ENCODE measurements around the gene BCL2. TPM values are rescaled to one million over a fixed set of nuclear protein-coding genes. Genes with fewer than 3 reads are reported as not detected.

BCL2 gene
- total and polyA plus RNA-seq, 9 of the 15 experiments (the other 6 are each of a cell fraction or from before 2014, with no cell fraction given) = 0.10 to 1.1 (median 0.65) TPM

- Histone ChIP-seq H3K36me3 (ENCODE audit: control insufficient read depth, insufficient read depth, low read length) (no peaks in the 10 kb centered on the region), H3K79me2 (ENCODE audit: control insufficient read depth, insufficient read depth, low read length) (no peaks in the 10 kb centered on the region), H3K4me2 (ENCODE audit: insufficient read depth, low read length) (no peak overlapping the region), H3K9me1 (ENCODE audit: control insufficient read depth, insufficient read depth, low read length) (no peaks in the 10 kb centered on the region), H3K27ac (ENCODE audit: extremely low read depth, low read depth, low read length) (no peak overlapping the region), H3K27me3 (ENCODE audit: control insufficient read depth in 2 of 2, insufficient read depth in 2 of 2, low read length in 2 of 2) (peaks cover 0 to 2% of the 10 kb centered on the region in 2 experiments; a peak in 2 of 5 replicates), H3K4me1 (replicated peaks in 1 of 2; ENCODE audit: control insufficient read depth in 2 of 2, insufficient read depth in 2 of 2, low read length in 2 of 2) (no peaks in the 10 kb centered on the region), H3K4me3 (no peak overlapping the region), H2AFZ (ENCODE audit: low read depth, low read length) (peak overlapping the region; percentile 9; the same call in 1 of the 2 replicates), H3K9ac (ENCODE audit: insufficient read depth in 1 of 2, low read depth in 2 of 2, low read length in 2 of 2) (no peak overlapping the region), H4K20me1 (replicated peaks; ENCODE audit: control insufficient read depth, insufficient read depth, low read length) (no peaks in the 10 kb centered on the region), H3K9me3 (replicated peaks; ENCODE audit: control insufficient read depth, insufficient read depth, low read depth, low read length) (no peaks in the 10 kb centered on the region)
- FAIRE-seq = no peak
- no peak for DNase-seq (ENCODE audit: extremely low read depth in 1 of 4, low spot score in 3 of 4)
- WGBS (ENCODE audit: insufficient coverage, low coverage, missing lambda C conversion rate) = 11% methylated on average over 6 of the region's 6 CpGs
- POLR2A ChIA-PET = no interaction called here
- in situ Hi-C loops (cut with MboI) = no loop called here
- no TSS peak for BruUV-seq (replicated peaks)
- CTCF ChIA-PET (ENCODE audit: low intra/inter-chr PET ratio) = no interaction called here
- intact Hi-C loops (cut with micrococcal nuclease) = no loop called here
- TF ChIP-seq MTF1 (CRISPR knock-in tag; IDR thresholded peaks at IDR 0.05; ENCODE audit: borderline replicate concordance) = no peak
- TF ChIP-seq PREB (CRISPR knock-in tag; IDR thresholded peaks at IDR 0.05) = no peak
- TF ChIP-seq ZNF780A (CRISPR knock-in tag; IDR thresholded peaks at IDR 0.05) = no peak
- no peak for TF ChIP-seq RUNX1 (IDR thresholded peaks at IDR 0.05; ENCODE audit: low read depth)
- no peak for TF ChIP-seq ZNF175 (CRISPR knock-in tag; IDR thresholded peaks at IDR 0.05; ENCODE audit: low read depth)
- ATAC-seq = no peak
These were observed 66.6 kb downstream of the BCL2 start for GRCh38 chr18:63253014-63253413.

- in situ Hi-C loops (cut with MboI) = no loop called here
- Histone ChIP-seq H3K27ac (ENCODE audit: extremely low read depth, low read depth, low read length) (no peak overlapping the region), H3K4me1 (replicated peaks in 1 of 2; ENCODE audit: control insufficient read depth in 2 of 2, insufficient read depth in 2 of 2, low read length in 2 of 2) (no peaks in the 10 kb centered on the region), H4K20me1 (replicated peaks; ENCODE audit: control insufficient read depth, insufficient read depth, low read length) (no peaks in the 10 kb centered on the region), H3K79me2 (ENCODE audit: control insufficient read depth, insufficient read depth, low read length) (no peaks in the 10 kb centered on the region), H3K9me3 (replicated peaks; ENCODE audit: control insufficient read depth, insufficient read depth, low read depth, low read length) (no peaks in the 10 kb centered on the region), H3K36me3 (ENCODE audit: control insufficient read depth, insufficient read depth, low read length) (no peaks in the 10 kb centered on the region), H3K4me3 (no peak overlapping the region), H3K27me3 (ENCODE audit: control insufficient read depth in 2 of 2, insufficient read depth in 2 of 2, low read length in 2 of 2) (no peaks in the 10 kb centered on the region), H3K9ac (ENCODE audit: insufficient read depth in 1 of 2, low read depth in 2 of 2, low read length in 2 of 2) (no peak overlapping the region), H3K9me1 (ENCODE audit: control insufficient read depth, insufficient read depth, low read length) (no peaks in the 10 kb centered on the region), H3K4me2 (ENCODE audit: insufficient read depth, low read length) (no peak overlapping the region), H2AFZ (ENCODE audit: low read depth, low read length) (no peak overlapping the region)
- ATAC-seq (no peak), DNase-seq (ENCODE audit: extremely low read depth in 1 of 4, low spot score in 3 of 4) (no peak), FAIRE-seq (no peak)
- ChIA-PET POLR2A (interaction anchor here (0.8 kb wide), 1 partner anchor 77 kb away, joined by 3 read pairs; no protein-coding TSS in a partner anchor), CTCF (ENCODE audit: low intra/inter-chr PET ratio) (no interaction called here)
- BruUV-seq (replicated peaks) = no TSS peak
- TF ChIP-seq GTF2A2 (tag; IDR thresholded peaks at IDR 0.05) (no peak), KAT2B (IDR thresholded peaks at IDR 0.05; ENCODE audit: low read depth, low read length) (no peak)
- intact Hi-C loops (cut with micrococcal nuclease) = no loop called here
- WGBS (ENCODE audit: insufficient coverage, low coverage, missing lambda C conversion rate) = 18% methylated on average over 5 of the region's 7 CpGs
These were observed 69.8 kb downstream of the BCL2 start for GRCh38 chr18:63249771-63250170.

Measured in K562 (cell line).